Hepatocyte (in vitro differentiated cells): ENCODE results near the gene PARP1. TPM values are rescaled to one million over a fixed set of nuclear protein-coding genes. Genes with fewer than 3 reads are reported as not detected.

ENCODE experiments used
- DNase-seq: peaks from one replicate; pipeline ENCODE4 v3.0.0-alpha.2; 2016; ENCODE audit warnings: low spot score
- H2AFZ ChIP-seq: fragments of 200-600 bp; sonication (generic); 2 replicates; pipeline ENCODE4 v1.6.0; 2016; ENCODE audit warnings: antibody characterized with exemption, mild to moderate bottlenecking
- H3K27ac ChIP-seq: fragments of 200-600 bp; sonication (generic); 2 replicates; pipeline ENCODE4 v1.5.1; 2016; ENCODE audit warnings: mild to moderate bottlenecking
- H3K27me3 ChIP-seq: fragments of 200-600 bp; sonication (generic); 2 replicates; pipeline ENCODE4 v1.6.1; 2016
- H3K36me3 ChIP-seq: fragments of 200-600 bp; sonication (generic); replicated peaks from 2 replicates; pipeline ENCODE4 v1.5.1; 2016; ENCODE audit warnings: low read depth; ENCODE audit not compliant: insufficient read depth
- H3K4me1 ChIP-seq: fragments of 200-600 bp; sonication (generic); 2 replicates; pipeline ENCODE4 v1.5.1; 2016; ENCODE audit warnings: mild to moderate bottlenecking, moderate library complexity; ENCODE audit not compliant: insufficient read depth
- H3K4me2 ChIP-seq: fragments of 200-600 bp; sonication (generic); 2 replicates; pipeline ENCODE4 v1.6.0; 2016
- H3K4me3 ChIP-seq: fragments of 200-600 bp; sonication (generic); 2 replicates; pipeline ENCODE4 v1.5.1; 2016; ENCODE audit warnings: mild to moderate bottlenecking
- H3K79me2 ChIP-seq: fragments of 200-600 bp; sonication (generic); 2 replicates; pipeline ENCODE4 v1.6.0; 2017; ENCODE audit warnings: mild to moderate bottlenecking
- H3K9me2 ChIP-seq: fragments of 200-600 bp; sonication (generic); replicated peaks from 2 replicates; pipeline ENCODE4 v1.6.0; 2017; ENCODE audit warnings: mild to moderate bottlenecking; ENCODE audit not compliant: insufficient read depth
- H3K9me3 ChIP-seq: fragments of 200-600 bp; sonication (generic); 2 replicates; pipeline ENCODE4 v1.5.1; 2016; ENCODE audit warnings: low read depth, mild to moderate bottlenecking
- H4K20me1 ChIP-seq: fragments of 200-600 bp; sonication (generic); 2 replicates; pipeline ENCODE4 v1.6.0; 2016; ENCODE audit warnings: mild to moderate bottlenecking; ENCODE audit not compliant: insufficient read depth, poor library complexity, severe bottlenecking
- CTCF ChIP-seq: fragments of 200-600 bp; sonication (generic); IDR thresholded peaks from 2 replicates; pipeline ENCODE4 v1.5.1; 2016; ENCODE audit warnings: antibody characterized with exemption, mild to moderate bottlenecking; ENCODE audit not compliant: poor library complexity
- EZH2 ChIP-seq: fragments of 200-600 bp; sonication (generic); IDR thresholded peaks from 2 replicates; pipeline ENCODE4 v1.6.1; 2016; ENCODE audit warnings: antibody characterized with exemption, mild to moderate bottlenecking, borderline replicate concordance
- EZH2phosphoT487 ChIP-seq: fragments of 200-600 bp; sonication (generic); IDR thresholded peaks from one replicate; pipeline ENCODE4 v1.6.1; 2018; ENCODE audit warnings: antibody characterized with exemption, mild to moderate bottlenecking, low read depth, moderate library complexity; ENCODE audit not compliant: unreplicated experiment, severe bottlenecking
- WGBS: methylation state at CpG from one replicate; pipeline ENCODE4 v1.1.6; 2016; ENCODE audit warnings: low lambda C conversion rate; ENCODE audit errors: missing lambda C conversion rate; 5-methylcytosine and 5-hydroxymethylcytosine counted together
- polyA plus RNA-seq: library from polyadenylated mRNA; unstranded; fragments of >200 nt; fragmentation: Nextera tagmentation; extraction: Ambion mirVana; gene quantifications from 2 replicates; pipeline ENCODE4 v1.2.1, GENCODE V29; 2016
- total RNA-seq: library from RNA; depleted of rRNA; stranded (reverse); fragments of >200 nt; gene quantifications from 2 replicates; pipeline ENCODE4 v1.2.3, GENCODE V29; 2014

PARP1 gene
- total and polyA plus RNA-seq, 2 experiments from 2014 or later: 59.7 to 93.0 TPM

GRCh38 chr1:226381226-226381998, 26.5 kb downstream of the PARP1 start:
- 96% methylated on average over 15 of the region's 15 CpGs for WGBS
- H3K4me3 ChIP-seq: no peak overlapping the region
- TF ChIP-seq EZH2 (no peak), EZH2phosphoT487 (no peak), CTCF (no peak)

GRCh38 chr1:226378071-226378470, 29.8 kb downstream of the PARP1 start:
- Histone ChIP-seq H4K20me1 (no peaks in the 10 kb centered on the region), H3K27me3 (no peaks in the 10 kb centered on the region), H3K4me1 (no peaks in the 10 kb centered on the region), H3K9me3 (no peaks in the 10 kb centered on the region), H2AFZ (no peak overlapping the region), H3K4me3 (no peak overlapping the region), H3K79me2 (no peaks in the 10 kb centered on the region), H3K4me2 (no peak overlapping the region), H3K27ac (no peak overlapping the region), H3K9me2 (no peaks in the 10 kb centered on the region), H3K36me3 (no peaks in the 10 kb centered on the region)
- DNase-seq: no peak
- 78% methylated on average over 2 of the region's 2 CpGs for WGBS
- TF ChIP-seq CTCF (no peak), EZH2phosphoT487 (no peak), EZH2 (no peak)

More at GRCh38 chr1:226381226-226381998, 26.5 kb downstream of the PARP1 start:
- Histone ChIP-seq H3K36me3 (no peaks in the 10 kb centered on the region), H3K4me2 (no peak overlapping the region), H3K4me1 (no peaks in the 10 kb centered on the region), H3K9me2 (no peaks in the 10 kb centered on the region), H3K27ac (no peak overlapping the region), H3K79me2 (no peaks in the 10 kb centered on the region), H2AFZ (no peak overlapping the region), H3K9me3 (no peaks in the 10 kb centered on the region), H4K20me1 (no peaks in the 10 kb centered on the region), H3K27me3 (no peaks in the 10 kb centered on the region)
- no peak for DNase-seq

GRCh38 chr1:226376300-226376699, 31.6 kb downstream of the PARP1 start:
- H3K36me3 ChIP-seq: no peaks in the 10 kb centered on the region
- H3K27me3 ChIP-seq: no peaks in the 10 kb centered on the region
- TF ChIP-seq CTCF (no peak), EZH2phosphoT487 (no peak), EZH2 (no peak)
- no peaks in the 10 kb centered on the region for H3K9me3 ChIP-seq
- whole genome bisulfite sequencing: 92% methylated on average over 3 of the region's 3 CpGs
- no peaks in the 10 kb centered on the region for H4K20me1 ChIP-seq
- no peaks in the 10 kb centered on the region for H3K9me2 ChIP-seq
- DNase-seq: no peak
- H3K4me2 ChIP-seq: no peak overlapping the region
- H3K27ac ChIP-seq: no peak overlapping the region
- H3K79me2 ChIP-seq: no peaks in the 10 kb centered on the region
- no peaks in the 10 kb centered on the region for H3K4me1 ChIP-seq
- H3K4me3 ChIP-seq: no peak overlapping the region
- no peak overlapping the region for H2AFZ ChIP-seq
